HG02938 (cell line): Measurements from ENCODE around the gene UCN2.
A peak's percentile ranks its signal among the peaks of the same experiment; 100 is the strongest.

Experiments
- ATAC-seq: cut with Tn5 transposase; IDR thresholded peaks from one replicate; pipeline ENCODE4 v1.9.1; 2021; ENCODE audit warnings: mild to moderate bottlenecking, moderate library complexity; ENCODE audit not compliant: unreplicated experiment

Gene UCN2

DNA sequence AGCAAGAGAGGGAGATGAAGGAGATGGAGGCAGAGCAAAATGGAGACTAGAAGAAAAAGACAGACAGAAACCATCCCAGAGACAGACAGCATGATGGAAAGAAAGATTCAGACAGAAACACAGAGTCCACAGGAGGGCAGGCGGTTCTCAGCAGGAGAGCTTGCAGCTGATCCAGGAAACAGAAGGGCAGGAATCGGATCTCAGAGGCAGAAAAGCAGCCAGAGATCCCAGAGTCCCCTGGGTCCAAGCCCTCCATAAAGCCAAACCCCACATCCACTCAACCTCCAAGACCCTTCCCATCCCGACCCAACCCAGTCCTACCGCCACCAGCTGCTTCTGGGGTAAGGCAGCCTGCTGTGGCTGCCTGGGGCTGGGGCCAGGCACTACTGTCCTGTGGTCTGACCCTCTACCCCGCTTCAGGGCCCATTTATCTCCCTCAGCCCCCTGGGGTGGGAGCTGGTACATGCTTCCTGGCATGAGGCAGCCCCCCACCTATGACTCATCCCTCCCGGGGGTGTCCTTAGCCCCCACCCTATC lies at the start of gene UCN2:
TSS of gene UCN2 (minus strand) at position 400 of the 537 bp plus-strand sequence. CDS start 657 bp downstream, outside the sequence.
- no peak for ATAC-seq

GRCh38 chr3:48612309-48612708 lies 48.7 kb upstream of the UCN2 start:
- no peak for ATAC-seq

GRCh38 chr3:48609088-48610005 lies 45.8 kb upstream of the UCN2 start, which contains the start of gene UQCRC1:
Gene UQCRC1, minus strand, starts transcription at chr3:48609646. Its CDS starts 26 bp downstream, at chr3:48609620.
- peak; percentile 95 for ATAC-seq

GRCh38 chr3:48607519-48607918 lies 43.9 kb upstream of the UCN2 start:
- no peak for ATAC-seq

- no peak for ATAC-seq
Observed at GRCh38 chr3:48601622-48601994, 38.0 kb upstream of the UCN2 start.

DNA sequence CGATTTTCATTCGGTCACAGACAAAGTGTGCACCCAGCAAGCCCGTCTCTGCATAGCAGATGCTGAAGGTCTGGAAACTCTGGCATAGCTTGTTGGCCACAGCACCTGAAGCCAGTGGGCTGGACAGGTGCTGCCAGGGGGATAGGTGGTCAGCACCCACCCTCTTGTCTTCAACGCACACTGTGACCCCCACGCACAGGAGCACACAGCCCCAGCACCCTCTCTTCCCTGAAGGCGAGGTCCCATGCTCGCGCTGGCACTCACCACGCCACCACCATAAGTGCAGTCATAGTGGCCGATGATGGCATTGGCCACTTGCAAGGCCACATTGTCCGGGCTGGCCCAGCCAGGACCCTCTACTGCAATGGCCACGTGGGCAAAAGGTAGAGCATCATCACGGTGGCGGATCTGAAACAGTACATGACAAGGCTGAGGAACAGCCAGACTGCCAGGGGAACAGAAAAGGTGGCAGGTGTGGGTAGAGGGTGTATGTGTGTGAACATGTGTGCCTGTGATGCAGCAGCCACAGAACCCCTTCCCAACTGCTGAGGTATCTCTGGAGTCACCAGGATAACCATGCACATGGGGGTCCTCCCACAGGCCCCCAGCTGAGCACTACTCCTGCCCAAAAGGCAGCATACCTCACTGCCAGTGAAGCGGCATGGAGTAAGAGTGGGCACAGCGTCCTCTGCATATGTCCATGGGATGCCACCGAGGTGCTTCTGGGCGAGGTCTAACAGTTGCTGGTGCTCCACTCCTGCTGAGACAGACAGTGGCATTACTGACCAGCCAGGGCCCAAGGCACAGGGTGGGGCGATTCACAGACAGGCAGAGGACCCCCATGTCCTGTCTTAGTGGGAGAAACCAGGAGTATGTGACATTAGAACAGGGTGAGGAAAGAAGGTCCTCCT lies 37.4 kb upstream of the UCN2 start:
- no peak for ATAC-seq

- no peak for ATAC-seq
Observed at GRCh38 chr3:48599509-48600285, 36.1 kb upstream of the UCN2 start.

GRCh38 chr3:48599077-48599501 lies 35.5 kb upstream of the UCN2 start:
- ATAC-seq = no peak

- ATAC-seq = no peak
Observed at GRCh38 chr3:48598323-48599076, 34.9 kb upstream of the UCN2 start.

GRCh38 chr3:48597408-48597800 lies 33.8 kb upstream of the UCN2 start:
- no peak for ATAC-seq

DNA sequence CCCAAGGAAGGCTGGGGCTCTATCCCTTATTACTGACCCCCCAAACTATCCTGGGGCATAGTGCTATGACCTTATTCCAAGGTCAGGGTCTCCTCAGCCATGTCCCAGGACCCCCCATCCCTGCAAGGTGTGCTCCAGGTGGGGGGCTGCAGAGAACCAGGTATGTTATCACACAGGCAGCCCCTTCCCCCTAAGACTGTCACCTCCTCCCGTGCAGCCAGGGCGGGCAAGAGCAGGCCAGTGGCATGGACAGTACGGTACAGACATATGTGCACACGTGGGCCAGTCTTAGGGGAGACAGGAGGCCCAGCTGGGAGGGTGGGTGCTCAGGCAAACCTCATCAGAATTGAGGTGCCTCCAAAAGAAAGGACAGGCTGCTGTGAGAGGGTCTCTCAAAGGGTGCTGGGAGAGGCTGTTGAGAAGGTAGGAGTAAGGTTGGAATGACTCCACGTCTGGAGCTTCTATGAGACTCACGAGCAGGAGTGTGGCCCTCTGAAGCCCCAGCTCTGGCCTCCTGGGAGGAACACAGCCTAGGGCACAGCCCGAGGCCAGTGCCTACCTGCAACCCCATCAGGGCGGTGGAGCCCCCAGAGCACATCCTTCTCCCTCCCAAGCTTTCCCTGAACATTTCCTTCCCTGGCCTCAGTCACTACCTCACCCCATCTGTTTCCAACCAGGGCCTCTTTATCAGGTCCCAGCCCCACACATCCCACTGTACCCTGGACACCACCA lies 33.3 kb upstream of the UCN2 start:
- no peak for ATAC-seq

DNA sequence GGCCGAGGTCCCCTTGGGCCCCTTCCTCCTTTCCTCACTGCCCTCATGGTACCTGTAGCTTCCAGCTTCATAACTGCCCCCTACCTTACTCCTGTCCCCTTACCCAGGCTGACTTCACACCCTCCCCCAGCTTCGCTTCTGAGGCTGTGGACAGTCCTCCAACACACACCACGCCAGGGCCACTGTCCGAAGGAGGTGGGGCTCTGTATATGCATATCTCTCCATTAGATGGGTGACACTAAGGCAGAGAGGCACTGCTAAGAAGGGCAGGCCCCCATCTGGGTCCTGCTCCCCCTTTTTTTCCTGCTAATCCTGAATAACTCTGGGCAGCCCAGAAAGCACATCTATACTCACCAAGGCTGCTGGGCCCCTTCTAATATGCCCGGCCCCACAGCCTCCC lies 32.6 kb upstream of the UCN2 start:
- no peak for ATAC-seq

- ATAC-seq = no peak
Observed at GRCh38 chr3:48595526-48596121, 32.0 kb upstream of the UCN2 start.

DNA sequence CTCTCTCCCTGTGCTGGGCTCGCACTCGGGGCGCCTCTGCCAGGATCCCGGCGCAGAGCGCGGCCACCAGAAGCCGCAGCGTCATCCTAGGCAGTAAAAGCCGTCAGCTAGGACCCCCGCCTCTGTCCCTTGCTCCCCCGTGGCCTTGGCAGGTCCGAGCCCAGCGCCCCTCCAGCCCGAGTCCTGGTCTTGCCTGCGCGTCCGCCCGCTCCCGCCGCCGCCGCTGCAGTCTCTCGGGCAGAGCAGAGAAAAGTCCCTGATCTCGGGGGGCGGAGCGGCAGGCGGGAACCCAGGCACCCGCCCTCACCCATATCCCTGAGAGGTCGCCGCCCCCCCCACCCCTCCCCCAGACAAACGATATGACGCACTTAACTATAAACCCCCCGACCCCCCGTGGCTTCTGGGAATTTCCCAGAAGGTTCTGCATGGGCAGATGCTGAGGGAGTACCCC lies 31.5 kb upstream of the UCN2 start, which contains the start of gene COL7A1:
TSS of gene COL7A1 (minus strand) at position 255 of the 451 bp plus-strand sequence. CDS start at position 85, 170 bp downstream.
- ATAC-seq = no peak

DNA sequence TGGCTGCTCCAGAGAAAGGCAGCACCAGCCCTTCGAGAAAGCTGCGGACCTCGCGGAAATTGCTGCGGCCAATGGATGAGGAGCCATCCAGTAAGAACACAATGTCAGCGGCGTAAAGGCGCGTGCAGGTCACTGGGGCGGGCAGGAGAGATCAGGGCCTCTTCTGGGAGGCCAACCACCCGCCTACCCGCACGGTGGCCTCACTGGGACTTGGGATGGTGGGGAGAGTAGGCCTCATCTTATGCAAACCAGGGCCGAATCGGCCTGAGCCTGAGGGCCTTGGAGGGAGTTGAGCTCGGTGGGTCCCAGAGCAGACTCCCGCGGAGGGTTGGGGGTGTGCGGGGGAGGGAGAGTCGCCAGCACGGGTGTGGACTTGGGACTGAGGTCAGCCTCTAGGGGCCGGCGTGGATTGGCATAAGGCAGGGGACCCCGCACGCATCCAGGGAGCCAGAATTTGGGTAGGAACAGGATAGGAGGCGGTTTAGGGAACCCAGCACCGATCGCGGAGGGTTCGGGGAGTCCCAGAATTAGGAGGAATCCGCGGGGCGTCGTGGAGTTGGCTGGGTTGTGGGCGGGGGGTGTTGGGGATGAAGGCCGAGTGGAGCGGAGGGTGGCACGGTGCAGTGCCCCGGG lies 31.0 kb upstream of the UCN2 start:
- no peak for ATAC-seq

DNA sequence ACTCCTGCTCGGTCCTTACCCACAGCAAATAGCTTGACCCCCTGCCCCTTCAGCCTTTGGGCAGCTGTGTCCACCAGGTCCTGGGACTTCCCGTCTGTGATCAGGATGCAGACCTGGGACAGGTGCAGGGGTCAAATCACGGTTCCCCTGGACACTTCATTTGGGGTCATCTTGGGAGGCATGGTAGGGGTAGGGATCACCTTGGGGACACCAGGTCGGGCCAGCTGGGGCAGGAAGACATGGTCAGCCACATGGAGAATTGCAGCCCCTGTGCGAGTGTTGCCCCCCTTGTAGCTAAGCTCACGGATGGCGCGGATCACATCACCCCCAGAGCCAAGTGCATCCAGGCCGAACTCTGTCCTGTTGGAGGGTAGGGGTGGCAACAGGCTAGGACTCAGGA lies 29.8 kb upstream of the UCN2 start:
- no peak for ATAC-seq

- ATAC-seq = no peak
Observed at GRCh38 chr3:48592519-48593087, 29.0 kb upstream of the UCN2 start.
